Measurements from ENCODE around the gene PRR22. TPM values are rescaled to one million over a fixed set of nuclear protein-coding genes. Genes with fewer than 3 reads are reported as not detected.

Gene PRR22
- total and polyA plus RNA-seq, 2 donors (not counting 1 experiment from before 2014, with no cell fraction given) = 3.4 to 5.6 TPM

GRCh38 chr19:5804516-5805461 is 20.2 kb upstream of the PRR22 start, which contains the start of gene NRTN:
NRTN (plus strand) TSS chr19:5805067; CDS start chr19:5824166, 19,099 bp downstream.
- Histone ChIP-seq H3K27me3 (replicated peaks in 1 of 4; ENCODE audit: control extremely low read depth in 1 of 4, control insufficient read depth in 3 of 4, insufficient read depth in 4 of 4, low read length in 3 of 4) (peaks cover 0 to 57% (median 26%) of the 10 kb centered on the region in 4 experiments), H3K27ac (ENCODE audit: low read length in 2 of 2) (peak within 1 kb of the TSS in 1 of 2 donors; percentile 53), H3K9ac (ENCODE audit: low read length) (peak within 1 kb of the TSS; percentile 50), H3K79me2 (ENCODE audit: control insufficient read depth, insufficient read depth, low read length) (no peaks in the 10 kb centered on the region), H3K9me3 (ENCODE audit: control extremely low read depth in 1 of 3, control insufficient read depth in 2 of 3, insufficient read depth in 1 of 3, low read length in 2 of 3) (peaks cover 0 to 42% (median 0%) of the 10 kb centered on the region in 3 donors), H3K4me2 (replicated peaks; ENCODE audit: low read depth, low read length, poor library complexity, severe bottlenecking) (peak within 1 kb of the TSS; percentile 80), H3K4me3 (ENCODE audit: control extremely low read depth in 1 of 5, extremely low read depth in 1 of 5, insufficient read depth in 1 of 5, low read depth in 2 of 5, low read length in 4 of 5) (peak within 1 kb of the TSS in 4 of 5 experiments; percentile 7 to 55 (median 42)), H4K20me1 (ENCODE audit: control insufficient read depth, insufficient read depth, low read length, poor library complexity, severe bottlenecking) (no peaks in the 10 kb centered on the region), H3K4me1 (ENCODE audit: control insufficient read depth in 2 of 2, insufficient read depth in 2 of 2, low read length in 2 of 2) (peaks cover 20 to 27% of the 10 kb centered on the region in 2 donors), H3K36me3 (replicated peaks in 1 of 2; ENCODE audit: control extremely low read depth in 1 of 2, control insufficient read depth in 1 of 2, extremely low read depth in 1 of 2, insufficient read depth in 2 of 2, low read length in 1 of 2) (no peaks in the 10 kb centered on the region), H2AFZ (ENCODE audit: insufficient read depth, low read depth, low read length, poor library complexity, severe bottlenecking) (peak within 1 kb of the TSS; percentile 62)
- peak; percentile 44 for ATAC-seq (ENCODE audit: low read depth)
- intact Hi-C loops (cut with micrococcal nuclease) = loop anchor here (1.0 to 5.0 kb wide), 3 partner anchors 13 to 218 kb away; partner anchors contain the start of gene DUS3L
- Mint-ChIP-seq H3K4me1 (peaks cover 22% of the 10 kb centered on the region), H3K27ac (peak within 1 kb of the TSS; percentile 50), H3K9me3 (ENCODE audit: insufficient read depth) (no peaks in the 10 kb centered on the region), H3K27me3 (peaks cover 19% of the 10 kb centered on the region), H3K4me3 (peak within 1 kb of the TSS; percentile 72)
- WGBS (ENCODE audit: insufficient coverage) = 3% methylated on average over 100 of the region's 107 CpGs
- ChIA-PET POLR2A (interaction anchor here (0.9 kb wide), 1 partner anchor 1135 kb away, joined by 6 read pairs; no protein-coding TSS in a partner anchor), CTCF (interaction anchor here (0.5 to 2.0 kb wide), 14 partner anchors 10 to 225 kb away, joined by 3 to 16 read pairs (median 4); partner anchors contain the start of genes DUS3L, NDUFA11 and VMAC)
- no peak for TF ChIP-seq EZH2 (IDR thresholded peaks at IDR 0.05; ENCODE audit: borderline replicate concordance, insufficient read depth, low read depth, low read length, poor library complexity, severe bottlenecking)
- TF ChIP-seq, protein P1, sequence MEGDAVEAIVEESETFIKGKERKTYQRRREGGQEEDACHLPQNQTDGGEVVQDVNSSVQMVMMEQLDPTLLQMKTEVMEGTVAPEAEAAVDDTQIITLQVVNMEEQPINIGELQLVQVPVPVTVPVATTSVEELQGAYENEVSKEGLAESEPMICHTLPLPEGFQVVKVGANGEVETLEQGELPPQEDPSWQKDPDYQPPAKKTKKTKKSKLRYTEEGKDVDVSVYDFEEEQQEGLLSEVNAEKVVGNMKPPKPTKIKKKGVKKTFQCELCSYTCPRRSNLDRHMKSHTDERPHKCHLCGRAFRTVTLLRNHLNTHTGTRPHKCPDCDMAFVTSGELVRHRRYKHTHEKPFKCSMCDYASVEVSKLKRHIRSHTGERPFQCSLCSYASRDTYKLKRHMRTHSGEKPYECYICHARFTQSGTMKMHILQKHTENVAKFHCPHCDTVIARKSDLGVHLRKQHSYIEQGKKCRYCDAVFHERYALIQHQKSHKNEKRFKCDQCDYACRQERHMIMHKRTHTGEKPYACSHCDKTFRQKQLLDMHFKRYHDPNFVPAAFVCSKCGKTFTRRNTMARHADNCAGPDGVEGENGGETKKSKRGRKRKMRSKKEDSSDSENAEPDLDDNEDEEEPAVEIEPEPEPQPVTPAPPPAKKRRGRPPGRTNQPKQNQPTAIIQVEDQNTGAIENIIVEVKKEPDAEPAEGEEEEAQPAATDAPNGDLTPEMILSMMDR (IDR thresholded peaks at IDR 0.05) = no peak
- DNase-seq = peak; percentile 73
